ENCODE results near the gene TADA2B.

TADA2B gene

DNA sequence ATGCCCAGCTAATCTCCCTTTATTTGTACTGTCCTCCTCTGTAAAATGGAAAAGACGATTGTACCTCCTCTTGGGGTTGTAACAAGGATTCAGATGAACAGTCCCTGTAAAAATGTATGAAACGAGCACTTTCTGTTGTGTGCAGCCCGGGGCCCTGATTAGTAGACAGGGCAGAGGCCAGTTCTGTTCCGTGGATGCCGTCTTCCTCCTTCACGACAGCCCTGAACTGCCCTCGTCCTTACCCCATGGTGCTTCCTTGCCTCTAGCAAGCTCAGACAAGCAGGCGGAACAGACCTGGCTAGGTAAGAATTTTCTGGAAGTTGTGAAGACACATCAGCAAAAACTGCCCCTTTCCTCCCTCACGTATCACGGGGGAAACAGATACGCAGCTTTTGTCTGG is 22.3 kb upstream of the TADA2B start:
- H3K4me3 ChIP-seq (ENCODE audit: low read length), result no peak overlapping the region
- no peaks in the 10 kb centered on the region for H3K4me1 ChIP-seq (ENCODE audit: control insufficient read depth, insufficient read depth, low read length)
- no peaks in the 10 kb centered on the region for H3K9me3 ChIP-seq (ENCODE audit: control insufficient read depth, low read length)
- H3K27me3 ChIP-seq (ENCODE audit: control insufficient read depth, insufficient read depth, low read length), result no peaks in the 10 kb centered on the region
- peaks cover 4% of the 10 kb centered on the region for H3K36me3 ChIP-seq (ENCODE audit: control insufficient read depth, insufficient read depth, low read length)
- H3K9ac ChIP-seq (ENCODE audit: low read length), result no peak overlapping the region

DNA sequence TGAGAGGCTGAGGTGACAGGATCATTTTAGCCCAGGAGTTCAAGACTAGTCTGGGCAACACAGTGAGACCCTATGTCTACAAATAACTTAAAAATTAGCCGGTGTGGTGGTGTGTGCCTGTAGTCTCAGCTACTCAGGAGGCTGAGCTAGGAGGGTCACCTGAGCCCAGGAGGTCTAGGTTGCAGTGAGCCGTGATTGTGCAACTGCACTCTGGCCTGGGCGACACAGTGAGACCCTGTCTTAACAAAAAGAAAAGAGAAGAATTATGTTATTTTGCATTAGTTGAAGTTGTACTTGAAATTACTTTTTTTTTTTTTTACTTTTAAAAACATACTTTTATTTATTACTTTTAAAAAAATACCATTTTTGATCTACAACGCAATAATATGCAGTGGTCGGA is 21.8 kb upstream of the TADA2B start:
- Histone ChIP-seq H3K4me1 (ENCODE audit: control insufficient read depth, insufficient read depth, low read length) (no peaks in the 10 kb centered on the region), H3K27me3 (ENCODE audit: control insufficient read depth, insufficient read depth, low read length) (no peaks in the 10 kb centered on the region), H3K9ac (ENCODE audit: low read length) (no peak overlapping the region), H3K9me3 (ENCODE audit: control insufficient read depth, low read length) (no peaks in the 10 kb centered on the region), H3K36me3 (ENCODE audit: control insufficient read depth, insufficient read depth, low read length) (peaks cover 4% of the 10 kb centered on the region), H3K4me3 (ENCODE audit: low read length) (no peak overlapping the region)

DNA sequence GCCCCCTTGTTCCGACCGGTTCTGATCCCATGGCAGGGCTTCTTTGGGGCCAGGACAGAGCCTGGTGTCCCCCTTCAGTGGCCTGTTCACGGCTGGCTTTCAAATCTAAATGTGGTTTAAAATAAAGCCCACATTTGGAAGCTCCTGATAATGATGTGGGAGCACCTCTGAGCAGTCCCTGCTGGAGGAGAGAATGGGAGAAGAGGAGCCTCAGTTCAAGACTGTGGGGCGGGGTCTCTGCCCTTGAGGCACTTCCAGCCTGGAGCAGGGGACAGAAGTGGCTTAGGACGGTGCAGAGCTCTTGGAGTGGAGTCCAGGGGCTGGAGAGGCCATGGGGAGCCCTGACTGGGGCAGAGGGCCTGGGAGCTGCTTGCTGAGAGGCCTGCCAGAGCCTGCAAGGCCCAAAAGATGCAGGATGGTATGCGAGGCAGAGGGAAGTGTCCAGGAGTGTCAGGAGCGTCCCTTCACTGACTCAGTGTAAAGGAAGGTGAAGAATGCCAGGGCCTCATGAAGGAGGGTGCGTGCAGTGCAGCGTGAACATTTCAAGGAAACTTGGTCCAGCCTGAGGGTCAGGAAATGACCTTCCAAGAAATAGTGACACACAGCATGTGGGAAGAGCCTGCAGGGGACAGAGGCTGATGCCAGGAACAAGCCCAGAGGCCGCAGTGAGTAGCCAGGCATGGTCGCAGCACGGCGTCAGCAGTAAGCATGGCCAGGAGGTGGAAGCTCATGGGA is 21.1 kb upstream of the TADA2B start:
- no peak overlapping the region for H3K4me3 ChIP-seq (ENCODE audit: low read length)
- H3K4me1 ChIP-seq (ENCODE audit: control insufficient read depth, insufficient read depth, low read length), result no peaks in the 10 kb centered on the region
- no peaks in the 10 kb centered on the region for H3K27me3 ChIP-seq (ENCODE audit: control insufficient read depth, insufficient read depth, low read length)
- peaks cover 4% of the 10 kb centered on the region for H3K36me3 ChIP-seq (ENCODE audit: control insufficient read depth, insufficient read depth, low read length)
- no peak overlapping the region for H3K9ac ChIP-seq (ENCODE audit: low read length)
- H3K9me3 ChIP-seq (ENCODE audit: control insufficient read depth, low read length), result no peaks in the 10 kb centered on the region

DNA sequence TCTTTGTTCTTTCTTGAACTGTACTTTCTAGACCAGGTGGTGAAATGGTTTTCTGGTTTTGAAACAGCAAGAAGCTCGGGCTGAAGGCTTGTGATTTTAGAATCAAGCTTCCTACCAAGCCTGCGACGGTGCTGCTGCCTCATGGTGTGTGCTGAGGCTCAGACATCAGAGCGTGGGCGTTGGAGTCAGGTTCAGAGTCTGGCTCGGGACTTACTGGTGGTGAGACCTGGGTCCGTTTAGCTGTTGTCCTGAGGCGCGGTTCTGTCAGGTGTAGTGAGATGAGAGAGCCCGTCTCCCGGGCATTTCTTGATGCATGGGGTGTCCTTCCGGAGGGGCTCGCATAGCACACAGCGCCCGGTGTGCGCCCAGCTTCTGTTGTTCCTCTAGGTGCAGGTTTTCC is 19.7 kb upstream of the TADA2B start:
- no peak overlapping the region for H3K9ac ChIP-seq (ENCODE audit: low read length)
- H3K36me3 ChIP-seq (ENCODE audit: control insufficient read depth, insufficient read depth, low read length), result no peaks in the 10 kb centered on the region
- no peaks in the 10 kb centered on the region for H3K9me3 ChIP-seq (ENCODE audit: control insufficient read depth, low read length)
- no peaks in the 10 kb centered on the region for H3K4me1 ChIP-seq (ENCODE audit: control insufficient read depth, insufficient read depth, low read length)
- no peak overlapping the region for H3K4me3 ChIP-seq (ENCODE audit: low read length)
- H3K27me3 ChIP-seq (ENCODE audit: control insufficient read depth, insufficient read depth, low read length), result no peaks in the 10 kb centered on the region

DNA sequence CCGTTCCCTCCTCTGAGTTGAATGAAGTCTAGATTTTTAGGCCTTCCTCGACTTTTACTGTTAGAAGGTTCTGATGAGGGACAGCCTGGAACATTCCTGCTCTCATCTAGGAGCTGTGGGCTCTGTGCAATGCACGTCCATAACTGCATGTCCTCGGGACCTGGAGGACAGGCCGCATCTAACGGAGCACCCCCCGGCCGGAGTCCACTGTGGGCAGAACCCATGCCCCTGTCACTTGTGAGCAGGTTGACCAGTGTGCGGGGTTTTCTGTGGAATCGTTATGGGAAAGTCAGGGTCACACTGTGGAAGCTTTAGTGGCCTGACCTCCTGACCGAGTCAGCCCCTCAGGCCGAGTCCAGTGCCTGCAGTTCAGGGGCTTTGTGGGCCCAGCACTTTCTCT is 19.3 kb upstream of the TADA2B start:
- Histone ChIP-seq H3K9me3 (ENCODE audit: control insufficient read depth, low read length) (no peaks in the 10 kb centered on the region), H3K4me3 (ENCODE audit: low read length) (no peak overlapping the region), H3K4me1 (ENCODE audit: control insufficient read depth, insufficient read depth, low read length) (no peaks in the 10 kb centered on the region), H3K9ac (ENCODE audit: low read length) (no peak overlapping the region), H3K36me3 (ENCODE audit: control insufficient read depth, insufficient read depth, low read length) (no peaks in the 10 kb centered on the region), H3K27me3 (ENCODE audit: control insufficient read depth, insufficient read depth, low read length) (no peaks in the 10 kb centered on the region)

DNA sequence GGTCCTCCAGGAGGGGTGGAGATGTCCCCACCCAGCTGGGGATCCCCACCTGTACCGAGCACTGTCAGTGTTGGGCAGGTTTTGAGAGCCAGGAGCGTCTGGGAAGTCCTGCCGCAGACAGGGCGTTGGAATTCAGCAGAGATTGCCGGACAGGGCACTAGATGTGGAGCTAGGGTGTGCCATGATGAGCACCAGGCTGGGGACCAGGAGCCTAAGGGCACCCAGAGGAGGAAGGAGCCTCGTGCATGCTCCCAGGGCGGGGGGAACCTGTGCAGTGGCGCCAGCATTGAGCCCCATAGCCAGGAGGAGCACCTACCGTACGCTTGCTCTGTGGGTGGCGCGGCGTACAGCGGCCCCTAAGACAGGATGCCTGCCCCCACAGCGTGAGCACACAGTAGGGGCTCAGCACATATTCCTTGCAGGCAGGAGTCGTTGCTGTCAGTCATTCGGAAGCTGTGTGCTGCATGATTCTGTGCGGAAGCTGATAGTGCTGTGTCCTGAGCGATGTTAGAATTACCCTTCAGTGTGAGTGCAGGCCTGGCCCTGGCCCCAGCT is 18.8 kb upstream of the TADA2B start:
- H3K36me3 ChIP-seq (ENCODE audit: control insufficient read depth, insufficient read depth, low read length), result no peaks in the 10 kb centered on the region
- no peaks in the 10 kb centered on the region for H3K4me1 ChIP-seq (ENCODE audit: control insufficient read depth, insufficient read depth, low read length)
- H3K9ac ChIP-seq (ENCODE audit: low read length), result no peak overlapping the region

DNA sequence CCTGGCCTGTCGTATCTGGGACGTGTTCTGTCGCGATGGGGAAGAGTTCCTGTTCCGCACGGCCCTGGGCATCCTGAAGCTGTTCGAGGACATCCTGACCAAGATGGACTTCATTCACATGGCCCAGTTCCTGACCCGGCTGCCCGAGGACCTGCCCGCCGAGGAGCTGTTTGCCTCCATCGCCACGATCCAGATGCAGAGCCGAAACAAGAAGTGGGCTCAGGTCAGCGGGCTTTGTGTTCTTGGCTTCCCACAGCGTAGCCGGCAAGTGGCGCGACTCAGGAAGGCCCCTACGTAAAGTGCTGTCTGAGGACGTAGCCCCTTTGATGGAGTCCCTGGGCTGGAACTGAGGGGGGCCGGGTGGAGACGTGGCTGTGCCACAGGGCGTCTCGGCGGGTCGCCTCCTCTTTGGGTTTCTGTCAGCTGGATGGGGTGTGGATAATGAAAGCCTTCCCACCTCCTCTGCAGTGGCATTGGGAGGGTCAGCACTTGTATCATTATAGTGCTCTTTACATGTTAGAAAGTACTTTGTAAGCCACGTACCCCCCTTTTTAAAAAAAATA is 18.1 kb upstream of the TADA2B start:
- Histone ChIP-seq H3K27me3 (ENCODE audit: control insufficient read depth, insufficient read depth, low read length) (no peaks in the 10 kb centered on the region), H3K4me1 (ENCODE audit: control insufficient read depth, insufficient read depth, low read length) (no peaks in the 10 kb centered on the region), H3K4me3 (ENCODE audit: low read length) (no peak overlapping the region), H3K9me3 (ENCODE audit: control insufficient read depth, low read length) (no peaks in the 10 kb centered on the region), H3K36me3 (ENCODE audit: control insufficient read depth, insufficient read depth, low read length) (no peaks in the 10 kb centered on the region), H3K9ac (ENCODE audit: low read length) (no peak overlapping the region)

More for the DNA sequence above, 18.8 kb upstream of the TADA2B start:
- no peak overlapping the region for H3K4me3 ChIP-seq (ENCODE audit: low read length)
- H3K27me3 ChIP-seq (ENCODE audit: control insufficient read depth, insufficient read depth, low read length), result no peaks in the 10 kb centered on the region
- no peaks in the 10 kb centered on the region for H3K9me3 ChIP-seq (ENCODE audit: control insufficient read depth, low read length)

DNA sequence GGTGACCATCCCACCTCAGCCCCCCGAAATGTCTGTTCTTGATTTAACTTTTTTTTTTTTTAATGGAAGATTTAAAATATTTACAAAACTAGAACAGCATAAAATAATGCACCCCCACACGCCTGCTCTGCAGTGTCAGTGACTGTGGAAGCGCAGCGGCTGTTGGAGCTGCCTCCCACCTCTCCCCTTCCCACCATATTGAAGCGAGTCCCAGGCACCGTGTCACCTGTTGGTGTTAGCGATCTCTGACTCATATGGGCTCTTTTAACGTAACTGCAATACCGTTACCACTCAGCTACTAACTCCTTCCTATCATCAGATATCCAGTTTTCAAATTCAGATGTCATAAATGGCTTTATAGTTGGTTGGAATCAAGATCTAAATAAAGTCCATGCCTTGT is 17.1 kb upstream of the TADA2B start:
- Histone ChIP-seq H3K4me1 (ENCODE audit: control insufficient read depth, insufficient read depth, low read length) (no peaks in the 10 kb centered on the region), H3K27me3 (ENCODE audit: control insufficient read depth, insufficient read depth, low read length) (no peaks in the 10 kb centered on the region), H3K9ac (ENCODE audit: low read length) (no peak overlapping the region), H3K9me3 (ENCODE audit: control insufficient read depth, low read length) (no peaks in the 10 kb centered on the region), H3K4me3 (ENCODE audit: low read length) (no peak overlapping the region), H3K36me3 (ENCODE audit: control insufficient read depth, insufficient read depth, low read length) (peaks cover 8% of the 10 kb centered on the region)

DNA sequence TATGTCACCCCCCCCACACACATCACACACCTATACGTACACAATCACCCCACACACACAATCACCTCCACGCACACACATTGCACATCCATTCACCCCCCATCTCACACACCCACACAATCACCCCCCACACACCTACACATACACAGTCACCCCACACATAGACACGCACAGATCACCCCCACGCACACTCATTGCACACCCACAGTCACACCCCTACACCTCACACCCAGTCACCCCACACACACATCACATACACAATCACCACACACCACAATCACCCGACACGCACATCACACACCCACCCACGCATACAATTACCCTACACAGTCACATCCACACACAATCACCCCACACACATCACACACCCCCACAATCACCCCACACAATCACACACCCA is 15.9 kb upstream of the TADA2B start:
- Histone ChIP-seq H3K27me3 (ENCODE audit: control insufficient read depth, insufficient read depth, low read length) (no peaks in the 10 kb centered on the region), H3K9me3 (ENCODE audit: control insufficient read depth, low read length) (no peaks in the 10 kb centered on the region), H3K4me3 (ENCODE audit: low read length) (no peak overlapping the region), H3K4me1 (ENCODE audit: control insufficient read depth, insufficient read depth, low read length) (no peaks in the 10 kb centered on the region), H3K9ac (ENCODE audit: low read length) (no peak overlapping the region), H3K36me3 (ENCODE audit: control insufficient read depth, insufficient read depth, low read length) (peaks cover 17% of the 10 kb centered on the region)

DNA sequence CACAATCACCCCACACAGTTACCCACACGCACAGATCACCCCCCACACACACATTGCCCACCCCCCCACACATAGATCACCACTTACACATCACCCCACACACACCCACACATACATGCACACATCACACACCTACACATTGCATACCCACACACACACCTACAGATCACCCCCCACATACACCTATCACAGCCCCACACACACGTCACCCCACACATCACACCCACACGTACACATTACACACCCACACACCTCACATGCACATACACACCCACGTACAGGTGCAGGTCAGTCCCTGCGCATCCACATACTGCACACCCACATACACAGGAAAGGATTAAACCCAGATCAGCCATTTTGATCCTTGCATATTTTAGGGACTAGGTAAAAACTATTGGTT is 15.3 kb upstream of the TADA2B start:
- H3K9ac ChIP-seq (ENCODE audit: low read length), result no peak overlapping the region
- peaks cover 20% of the 10 kb centered on the region for H3K36me3 ChIP-seq (ENCODE audit: control insufficient read depth, insufficient read depth, low read length)
- H3K4me1 ChIP-seq (ENCODE audit: control insufficient read depth, insufficient read depth, low read length), result no peaks in the 10 kb centered on the region
- no peaks in the 10 kb centered on the region for H3K9me3 ChIP-seq (ENCODE audit: control insufficient read depth, low read length)
- H3K27me3 ChIP-seq (ENCODE audit: control insufficient read depth, insufficient read depth, low read length), result no peaks in the 10 kb centered on the region
- H3K4me3 ChIP-seq (ENCODE audit: low read length), result no peak overlapping the region

DNA sequence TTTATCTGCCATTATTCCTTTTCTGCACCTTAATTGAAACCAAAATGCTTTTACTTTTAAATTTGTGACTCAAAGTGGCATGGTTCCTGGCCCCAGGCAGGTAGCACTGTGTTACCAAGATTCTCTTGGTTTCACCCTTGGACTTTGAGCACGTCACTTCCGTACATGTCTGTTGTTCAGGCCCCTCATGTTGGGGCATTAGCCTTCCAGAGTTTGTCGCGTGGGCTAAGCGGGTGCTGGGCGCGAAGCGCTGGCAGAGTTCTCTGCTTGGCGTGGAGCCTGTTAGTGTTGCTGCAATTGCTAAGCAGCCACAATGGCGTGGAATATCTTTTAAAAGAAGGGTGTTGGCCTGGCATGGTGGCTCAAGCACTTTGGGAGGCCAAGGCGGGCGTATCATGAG is 14.0 kb upstream of the TADA2B start:
- Histone ChIP-seq H3K9me3 (ENCODE audit: control insufficient read depth, low read length) (no peaks in the 10 kb centered on the region), H3K27me3 (ENCODE audit: control insufficient read depth, insufficient read depth, low read length) (no peaks in the 10 kb centered on the region), H3K4me3 (ENCODE audit: low read length) (no peak overlapping the region), H3K36me3 (ENCODE audit: control insufficient read depth, insufficient read depth, low read length) (peaks cover 20% of the 10 kb centered on the region), H3K9ac (ENCODE audit: low read length) (no peak overlapping the region), H3K4me1 (ENCODE audit: control insufficient read depth, insufficient read depth, low read length) (peaks cover 12% of the 10 kb centered on the region)

DNA sequence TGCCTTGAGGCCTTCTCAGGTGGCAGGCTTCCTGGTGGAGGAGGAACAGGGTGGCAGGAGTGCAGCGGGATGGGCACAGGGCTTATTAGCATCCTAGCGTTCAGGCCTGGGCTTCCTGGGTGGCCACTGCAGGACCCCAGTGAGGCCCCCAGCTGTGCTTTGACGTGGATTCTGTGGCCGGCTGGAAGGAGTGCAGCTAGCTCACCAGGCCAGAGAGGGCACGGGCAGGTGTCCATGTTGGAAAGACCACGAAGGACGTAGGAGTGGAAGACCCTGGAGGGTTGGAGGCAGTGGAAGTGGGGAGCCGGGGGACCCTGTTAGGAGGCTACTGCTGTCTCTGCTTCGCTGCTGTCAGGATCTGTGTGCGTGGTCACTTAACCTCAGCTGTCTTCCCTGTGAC is 13.3 kb upstream of the TADA2B start:
- H3K27me3 ChIP-seq (ENCODE audit: control insufficient read depth, insufficient read depth, low read length), result no peaks in the 10 kb centered on the region
- no peak overlapping the region for H3K4me3 ChIP-seq (ENCODE audit: low read length)
- no peak overlapping the region for H3K9ac ChIP-seq (ENCODE audit: low read length)
- peaks cover 20% of the 10 kb centered on the region for H3K36me3 ChIP-seq (ENCODE audit: control insufficient read depth, insufficient read depth, low read length)
- no peaks in the 10 kb centered on the region for H3K9me3 ChIP-seq (ENCODE audit: control insufficient read depth, low read length)
- peaks cover 19% of the 10 kb centered on the region for H3K4me1 ChIP-seq (ENCODE audit: control insufficient read depth, insufficient read depth, low read length)
